HG03575 (cell line): Measurements from ENCODE around the gene CAMK1D.

Experiments used
- ATAC-seq: cut with Tn5 transposase; IDR thresholded peaks from one replicate; pipeline ENCODE4 v1.9.1; 2021; ENCODE audit not compliant: unreplicated experiment, insufficient number of reproducible peaks, low FRiP score; ENCODE audit errors: extremely low read depth

CAMK1D gene

GRCh38 chr10:12644380-12645144, 295.2 kb downstream of the CAMK1D start:
- ATAC-seq = no peak

- no peak for ATAC-seq
These were observed 296.1 kb downstream of the CAMK1D start for GRCh38 chr10:12645449-12645848.

- no peak for ATAC-seq
These were observed 299.8 kb downstream of the CAMK1D start for GRCh38 chr10:12649012-12649584.

GRCh38 chr10:12650122-12650521, 300.8 kb downstream of the CAMK1D start:
- ATAC-seq = no peak

- no peak for ATAC-seq
These were observed 301.4 kb downstream of the CAMK1D start for GRCh38 chr10:12650538-12651298.

- no peak for ATAC-seq
These were observed 306.6 kb downstream of the CAMK1D start for GRCh38 chr10:12655940-12656339.

- no peak for ATAC-seq
These were observed 307.3 kb downstream of the CAMK1D start for GRCh38 chr10:12656518-12657142.

GRCh38 chr10:12657489-12657888, 308.1 kb downstream of the CAMK1D start:
- no peak for ATAC-seq

GRCh38 chr10:12658526-12658925, 309.2 kb downstream of the CAMK1D start:
- ATAC-seq = no peak

- ATAC-seq = no peak
These were observed 310.4 kb downstream of the CAMK1D start for GRCh38 chr10:12659706-12660105.

- ATAC-seq = no peak
These were observed 311.5 kb downstream of the CAMK1D start for GRCh38 chr10:12660812-12661211.

- no peak for ATAC-seq
These were observed 312.3 kb downstream of the CAMK1D start for GRCh38 chr10:12661671-12662070.

GRCh38 chr10:12663863-12664262, 314.5 kb downstream of the CAMK1D start:
- ATAC-seq = no peak

GRCh38 chr10:12665501-12665900, 316.2 kb downstream of the CAMK1D start:
- ATAC-seq = no peak

- ATAC-seq = no peak
These were observed 317.7 kb downstream of the CAMK1D start for GRCh38 chr10:12667052-12667451.

- no peak for ATAC-seq
These were observed 319.3 kb downstream of the CAMK1D start for GRCh38 chr10:12668634-12669033.

- no peak for ATAC-seq
These were observed 320.7 kb downstream of the CAMK1D start for GRCh38 chr10:12670004-12670403.

- ATAC-seq = no peak
These were observed 325.8 kb downstream of the CAMK1D start for GRCh38 chr10:12675186-12675585.

GRCh38 chr10:12679636-12680035, 330.3 kb downstream of the CAMK1D start:
- no peak for ATAC-seq

GRCh38 chr10:12681252-12681651, 331.9 kb downstream of the CAMK1D start:
- no peak for ATAC-seq
